Immature natural killer cell (primary cell): ENCODE results near the gene NOL4. TPM values are rescaled to one million over a fixed set of nuclear protein-coding genes. Genes with fewer than 3 reads are reported as not detected.
"Not testable (repeated sequence)": the region's sequence is repeated elsewhere in the genome, so short reads cannot be mapped to it uniquely, and the experiment has no call there.

Experiments used
- DNase-seq, 3 donors: peaks; one replicate each; pipeline ENCODE4 v3.0.0; 2022; ENCODE audit warnings: mixed read lengths in 1 of 3
- H3K27ac Mint-ChIP-seq, 6 donors: one replicate each; pipeline ENCODE4 v1.8.0; 2020; ENCODE audit warnings: mixed read lengths in 6 of 6, mild to moderate bottlenecking in 5 of 6, inconsistent platforms in 4 of 6, moderate library complexity in 3 of 6
- H3K27me3 Mint-ChIP-seq, 3 donors: one replicate each; pipeline ENCODE4 v1.8.0; 2020 to 2021; ENCODE audit warnings: low read depth in 3 of 3, mild to moderate bottlenecking in 3 of 3, mixed read lengths in 3 of 3, moderate library complexity in 3 of 3, inconsistent platforms in 1 of 3
- H3K36me3 Mint-ChIP-seq, 3 donors: one replicate each; pipeline ENCODE4 v1.8.0; 2020; ENCODE audit warnings: mixed read lengths in 3 of 3, inconsistent platforms in 2 of 3, mild to moderate bottlenecking in 2 of 3
- H3K4me1 Mint-ChIP-seq, 2 donors: one replicate each; pipeline ENCODE4 v1.8.0; 2020; ENCODE audit warnings: inconsistent platforms in 2 of 2, mild to moderate bottlenecking in 2 of 2, mixed read lengths in 2 of 2, moderate library complexity in 1 of 2
- H3K4me3 Mint-ChIP-seq, 5 donors: one replicate each; pipeline ENCODE4 v1.8.0; 2020; ENCODE audit warnings: mild to moderate bottlenecking in 5 of 5, mixed read lengths in 5 of 5, inconsistent platforms in 3 of 5, moderate library complexity in 3 of 5
- H3K9me3 Mint-ChIP-seq, 6 donors: one replicate each; pipeline ENCODE4 v1.8.0; 2020; ENCODE audit warnings: mild to moderate bottlenecking in 6 of 6, mixed read lengths in 6 of 6, inconsistent platforms in 4 of 6, moderate library complexity in 3 of 6
- polyA plus RNA-seq, 3 donors: library from polyadenylated mRNA; unstranded; fragments of 300-500 nt; fragmentation: Illumina TruSeq; gene quantifications; one replicate each; pipeline ENCODE4 v1.2.3, GENCODE V29; 2021

NOL4 gene, protein sequence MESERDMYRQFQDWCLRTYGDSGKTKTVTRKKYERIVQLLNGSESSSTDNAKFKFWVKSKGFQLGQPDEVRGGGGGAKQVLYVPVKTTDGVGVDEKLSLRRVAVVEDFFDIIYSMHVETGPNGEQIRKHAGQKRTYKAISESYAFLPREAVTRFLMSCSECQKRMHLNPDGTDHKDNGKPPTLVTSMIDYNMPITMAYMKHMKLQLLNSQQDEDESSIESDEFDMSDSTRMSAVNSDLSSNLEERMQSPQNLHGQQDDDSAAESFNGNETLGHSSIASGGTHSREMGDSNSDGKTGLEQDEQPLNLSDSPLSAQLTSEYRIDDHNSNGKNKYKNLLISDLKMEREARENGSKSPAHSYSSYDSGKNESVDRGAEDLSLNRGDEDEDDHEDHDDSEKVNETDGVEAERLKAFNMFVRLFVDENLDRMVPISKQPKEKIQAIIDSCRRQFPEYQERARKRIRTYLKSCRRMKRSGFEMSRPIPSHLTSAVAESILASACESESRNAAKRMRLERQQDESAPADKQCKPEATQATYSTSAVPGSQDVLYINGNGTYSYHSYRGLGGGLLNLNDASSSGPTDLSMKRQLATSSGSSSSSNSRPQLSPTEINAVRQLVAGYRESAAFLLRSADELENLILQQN
- polyA plus RNA-seq: not detected

DNA sequence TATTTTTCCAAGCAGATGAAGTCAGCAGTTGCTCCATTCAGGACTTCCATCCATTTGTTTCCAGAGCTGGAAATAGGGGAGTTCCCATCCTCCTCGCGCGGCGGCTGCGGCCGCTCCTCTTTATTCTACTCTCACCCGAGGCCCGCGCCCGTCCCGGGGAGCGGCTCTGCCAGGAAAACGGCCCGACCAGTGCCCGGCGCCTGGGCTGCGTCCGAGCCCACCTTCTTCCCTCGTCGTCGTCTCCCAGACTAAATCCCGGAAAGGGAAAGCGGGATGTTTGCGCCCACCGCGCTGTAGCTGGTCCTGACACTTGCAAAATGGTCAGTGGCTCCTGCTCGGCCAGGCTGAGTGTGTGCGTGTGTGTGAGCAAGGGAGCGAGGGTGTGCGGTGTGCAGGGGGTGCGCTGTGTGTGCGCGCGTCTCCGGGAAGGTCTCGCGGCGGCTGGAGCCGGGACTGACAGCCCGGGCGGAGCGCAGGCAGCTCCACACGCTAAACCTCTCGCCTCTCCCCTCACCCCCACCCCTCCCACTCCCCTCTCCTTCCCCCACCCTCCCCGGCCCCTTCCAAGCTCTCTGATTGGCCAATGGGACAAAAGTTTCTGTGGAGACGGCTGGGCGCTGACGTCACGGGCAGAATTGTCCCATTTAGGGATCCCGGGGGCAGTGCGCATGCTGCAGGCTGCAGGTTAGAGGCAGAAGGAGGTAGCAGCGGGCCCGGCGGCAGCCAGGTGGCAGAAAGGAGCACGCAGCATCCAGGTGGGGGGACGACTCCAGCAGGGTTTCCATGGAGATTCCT, at the start of gene NOL4:
Gene NOL4, minus strand, starts transcription at position 491 of the 795 bp plus-strand sequence. CDS start 1,660 bp downstream, outside the sequence.
- no peak for DNase-seq
- peaks cover 3 to 47% (median 15%) of the 10 kb centered on the region in 6 donors for H3K9me3 Mint-ChIP-seq
- H3K36me3 Mint-ChIP-seq: no peaks in the 10 kb centered on the region
- H3K4me1 Mint-ChIP-seq: no peaks in the 10 kb centered on the region
- peaks cover 12 to 21% (median 13%) of the 10 kb centered on the region in 3 donors for H3K27me3 Mint-ChIP-seq
- no peak within 1 kb of the TSS for H3K27ac Mint-ChIP-seq
- no peak within 1 kb of the TSS for H3K4me3 Mint-ChIP-seq

DNA sequence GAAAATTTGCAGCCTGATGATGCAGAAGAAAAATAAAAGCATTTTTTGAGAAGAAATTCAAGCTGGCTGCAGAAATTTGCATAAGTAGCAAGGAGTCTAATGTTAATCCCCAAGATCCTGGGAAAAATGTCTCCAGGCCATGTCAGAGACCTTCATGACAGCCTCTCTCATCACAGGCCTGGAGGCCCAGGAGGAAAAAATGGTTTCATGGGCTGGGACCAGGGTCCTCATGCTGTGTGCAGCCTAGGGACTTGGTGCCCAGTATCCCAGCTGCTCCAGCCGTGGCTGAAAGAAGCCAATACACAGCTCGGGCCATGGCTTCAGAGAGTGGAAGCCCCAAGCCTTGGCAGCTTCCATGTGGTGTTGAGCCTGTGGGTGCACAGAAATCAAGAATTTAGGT, 41.3 kb upstream of the NOL4 start:
- not testable (repeated sequence) for H3K36me3 Mint-ChIP-seq, H3K4me1 Mint-ChIP-seq, DNase-seq, H3K27me3 Mint-ChIP-seq, H3K4me3 Mint-ChIP-seq, H3K27ac Mint-ChIP-seq
- peaks cover 2 to 42% (median 12%) of the 10 kb centered on the region in 6 donors for H3K9me3 Mint-ChIP-seq

DNA sequence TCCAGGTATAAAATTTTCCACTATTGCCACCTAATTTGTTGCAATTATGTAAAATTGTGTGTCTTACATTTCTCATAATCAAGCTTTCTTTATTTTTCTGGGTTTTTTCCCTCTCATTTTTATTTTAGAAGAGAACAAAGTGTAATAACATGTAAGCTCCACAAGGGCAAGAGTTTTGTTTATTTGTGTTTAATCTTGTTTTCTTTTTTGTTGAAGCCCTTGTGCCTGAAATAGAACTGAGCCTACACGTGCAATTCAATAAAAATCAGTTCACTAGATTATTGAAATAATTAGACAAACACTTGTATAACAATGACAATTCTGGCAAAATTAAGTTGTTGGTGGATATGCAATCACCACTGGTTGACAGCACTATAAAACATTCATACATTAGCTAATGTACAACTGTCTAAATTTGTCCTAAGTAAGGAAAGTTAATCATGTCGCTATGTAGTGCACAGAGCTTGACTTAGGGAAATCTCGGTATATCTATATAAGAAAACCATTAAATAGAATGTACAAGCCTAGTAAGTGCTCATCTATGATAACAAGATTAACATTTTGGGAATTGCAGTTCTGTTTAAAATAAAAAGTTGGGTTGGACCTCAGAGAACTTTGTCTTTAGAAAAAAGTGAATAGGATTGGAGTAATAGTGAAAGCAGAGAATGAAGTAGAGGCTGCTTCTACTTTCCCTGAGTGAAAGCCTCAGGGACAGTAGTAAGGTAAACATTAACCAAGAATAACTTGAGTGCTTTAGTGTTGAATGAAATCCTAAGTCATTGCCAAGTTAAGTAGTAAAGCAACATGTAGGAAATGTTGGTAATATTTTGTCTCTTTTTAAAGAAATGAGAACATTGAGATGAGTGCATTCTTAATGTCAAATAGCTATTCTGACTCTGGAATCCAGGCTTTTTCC, 37.4 kb upstream of the NOL4 start:
- no peaks in the 10 kb centered on the region for H3K4me1 Mint-ChIP-seq
- H3K27me3 Mint-ChIP-seq: peaks cover 0 to 2% (median 2%) of the 10 kb centered on the region in 3 donors
- H3K27ac Mint-ChIP-seq: no peak overlapping the region
- no peak overlapping the region for H3K4me3 Mint-ChIP-seq
- peaks cover 0 to 4% (median 4%) of the 10 kb centered on the region in 3 donors for H3K36me3 Mint-ChIP-seq
- peaks cover 0 to 40% (median 12%) of the 10 kb centered on the region in 6 donors for H3K9me3 Mint-ChIP-seq
- no peak for DNase-seq

DNA sequence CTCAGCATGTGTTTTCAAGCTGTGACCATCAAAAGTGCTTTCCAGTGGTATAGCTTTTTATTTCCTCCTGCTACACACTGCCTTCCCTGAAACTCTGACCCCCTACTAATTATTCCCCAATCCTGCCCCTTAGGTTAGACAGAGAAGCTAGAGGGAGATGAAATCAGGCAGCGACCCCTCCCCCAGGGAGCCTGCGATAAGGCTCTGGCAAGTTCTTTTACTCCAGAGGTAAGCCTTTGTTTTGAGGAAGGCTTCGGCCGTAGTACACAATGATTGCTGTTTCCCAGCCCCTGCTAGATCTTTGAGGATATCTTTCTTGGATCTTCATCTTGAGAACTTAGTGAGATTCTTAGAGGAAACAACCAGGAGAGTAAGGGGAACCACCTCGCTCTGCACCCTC, 33.5 kb upstream of the NOL4 start:
- Mint-ChIP-seq H3K9me3 (peaks cover 1 to 31% (median 6%) of the 10 kb centered on the region in 6 donors), H3K4me3 (no peak overlapping the region), H3K27me3 (peaks cover 0 to 2% (median 2%) of the 10 kb centered on the region in 3 donors), H3K36me3 (no peaks in the 10 kb centered on the region), H3K4me1 (no peaks in the 10 kb centered on the region), H3K27ac (no peak overlapping the region)
- no peak for DNase-seq

DNA sequence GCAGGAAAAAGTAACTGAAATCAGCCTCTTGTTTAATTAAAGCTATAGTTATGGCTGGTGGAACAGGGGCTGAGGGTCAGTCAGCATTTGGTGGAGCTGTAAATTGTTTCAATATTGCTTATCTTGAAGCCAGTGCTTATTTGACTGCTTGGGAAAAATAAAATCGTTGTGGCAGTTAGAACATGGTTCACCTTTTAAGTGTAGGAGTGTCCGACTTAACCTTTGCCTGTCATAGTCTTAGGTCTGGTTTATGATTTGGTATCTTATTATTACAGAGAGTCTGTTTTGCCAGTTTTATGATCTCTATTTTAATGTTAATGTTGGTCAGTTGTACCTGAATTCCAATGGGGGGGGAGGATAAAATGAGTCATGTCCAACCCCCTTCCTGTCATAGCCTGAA, 27.2 kb upstream of the NOL4 start:
- Mint-ChIP-seq H3K27ac (no peak overlapping the region), H3K4me1 (no peaks in the 10 kb centered on the region), H3K27me3 (peaks cover 0 to 3% (median 1%) of the 10 kb centered on the region in 3 donors), H3K36me3 (peaks cover 0 to 6% (median 0%) of the 10 kb centered on the region in 3 donors), H3K9me3 (peaks cover 10 to 46% (median 19%) of the 10 kb centered on the region in 6 donors), H3K4me3 (no peak overlapping the region)
- no peak for DNase-seq

DNA sequence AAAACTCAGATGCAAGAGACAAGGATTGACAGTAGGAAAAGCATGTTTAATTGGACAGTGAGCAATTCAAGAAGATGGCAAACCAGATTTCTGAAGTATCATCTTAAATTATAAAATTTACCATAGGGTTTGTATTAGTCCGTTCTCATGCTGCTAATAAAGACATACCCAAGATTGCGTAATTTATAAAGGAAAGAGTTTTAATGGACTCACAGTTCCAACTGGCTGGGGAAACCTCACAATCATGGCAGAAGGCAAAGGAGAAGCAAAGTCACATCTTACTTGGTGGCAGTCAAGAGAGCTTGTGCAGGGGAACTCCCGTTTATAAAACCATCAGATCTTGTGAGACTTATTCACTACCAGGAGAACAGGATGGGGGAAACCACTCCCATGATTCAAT, 24.0 kb upstream of the NOL4 start:
- Mint-ChIP-seq H3K27ac (no peak overlapping the region), H3K4me1 (no peaks in the 10 kb centered on the region), H3K9me3 (peaks cover 14 to 54% (median 29%) of the 10 kb centered on the region in 6 donors), H3K4me3 (no peak overlapping the region), H3K36me3 (peaks cover 0 to 6% (median 0%) of the 10 kb centered on the region in 3 donors), H3K27me3 (peaks cover 0 to 3% (median 1%) of the 10 kb centered on the region in 3 donors)
- no peak for DNase-seq

DNA sequence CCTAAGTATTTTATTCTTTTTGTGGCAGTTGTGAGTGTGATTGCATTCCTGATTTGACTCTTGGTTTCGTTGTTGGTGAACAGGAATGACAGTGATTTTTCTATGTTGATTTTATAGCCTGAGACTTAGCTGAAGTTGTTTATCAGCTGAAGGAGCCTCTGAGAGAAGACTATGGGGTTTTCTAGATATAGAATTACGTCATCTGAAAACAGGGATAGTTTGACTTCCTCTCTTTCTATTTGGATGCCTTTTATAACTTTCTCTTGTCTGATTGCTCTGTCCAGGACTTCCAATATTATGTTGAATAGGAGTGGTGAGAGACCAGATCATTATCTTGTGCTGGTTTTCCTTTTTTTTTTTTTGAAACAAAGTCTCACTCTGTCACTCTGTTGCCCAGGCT, 18.0 kb upstream of the NOL4 start:
- no peak overlapping the region for H3K27ac Mint-ChIP-seq
- no peak for DNase-seq
- H3K9me3 Mint-ChIP-seq: peaks cover 5 to 52% (median 27%) of the 10 kb centered on the region in 6 donors
- peaks cover 0 to 3% (median 0%) of the 10 kb centered on the region in 3 donors for H3K27me3 Mint-ChIP-seq
- H3K36me3 Mint-ChIP-seq: no peaks in the 10 kb centered on the region
- no peaks in the 10 kb centered on the region for H3K4me1 Mint-ChIP-seq
- H3K4me3 Mint-ChIP-seq: no peak overlapping the region

DNA sequence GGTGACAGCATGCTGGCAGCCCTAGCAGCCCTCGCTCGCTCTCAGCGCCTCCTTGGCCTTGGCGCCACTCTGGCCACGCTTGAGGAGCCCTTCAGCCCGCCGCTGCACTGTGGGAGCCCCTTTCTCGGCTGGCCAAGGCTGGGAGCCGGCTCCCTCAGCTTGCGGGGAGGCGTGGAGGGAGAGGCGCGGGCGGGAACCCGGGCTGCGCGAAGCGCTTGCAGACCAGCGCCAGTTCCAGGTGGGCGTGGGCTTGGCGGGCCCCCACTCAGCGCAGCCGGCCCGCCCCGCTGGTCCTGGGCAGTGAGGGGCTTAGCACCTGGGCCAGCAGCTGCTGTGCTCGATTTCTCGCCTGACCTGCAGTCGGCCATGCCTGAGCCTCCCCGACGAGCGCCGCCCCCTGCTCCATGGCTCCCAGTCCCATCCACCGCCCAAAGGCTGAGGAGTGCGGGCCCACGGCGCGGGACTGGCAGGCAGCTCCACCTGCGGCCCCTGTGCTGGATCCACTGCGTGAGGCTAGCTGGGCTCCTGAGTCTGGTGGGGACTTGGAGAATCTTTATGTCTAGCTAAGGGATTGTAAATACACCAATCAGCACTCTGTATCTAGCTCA, 9.2 kb upstream of the NOL4 start:
- H3K4me3 Mint-ChIP-seq, H3K27me3 Mint-ChIP-seq, H3K4me1 Mint-ChIP-seq, H3K27ac Mint-ChIP-seq, H3K36me3 Mint-ChIP-seq, DNase-seq: not testable (repeated sequence)
- peaks cover 0 to 10% (median under 1%) of the 10 kb centered on the region in 6 donors for H3K9me3 Mint-ChIP-seq

DNA sequence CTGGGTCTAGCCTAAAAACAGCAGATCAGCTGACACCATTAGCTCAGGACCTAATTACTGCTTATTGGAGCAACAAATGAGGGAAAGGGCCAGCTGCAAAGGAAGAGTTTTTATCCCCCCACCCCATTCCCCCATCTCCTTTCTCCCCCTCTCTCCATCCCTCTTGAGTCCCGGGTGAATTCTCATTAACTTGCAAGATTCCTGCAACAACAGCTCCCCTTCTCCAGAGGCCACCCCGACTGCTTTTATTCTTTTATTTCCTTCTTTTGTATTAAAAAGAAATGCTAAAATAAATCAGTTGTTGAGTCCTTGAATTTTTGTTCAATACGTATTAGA, 473 bp upstream of the NOL4 start:
- Mint-ChIP-seq H3K27me3 (peaks cover 12 to 21% (median 13%) of the 10 kb centered on the region in 3 donors), H3K27ac (no peak overlapping the region), H3K36me3 (no peaks in the 10 kb centered on the region), H3K4me3 (no peak overlapping the region), H3K4me1 (no peaks in the 10 kb centered on the region), H3K9me3 (peaks cover 3 to 44% (median 15%) of the 10 kb centered on the region in 6 donors)
- no peak for DNase-seq

DNA sequence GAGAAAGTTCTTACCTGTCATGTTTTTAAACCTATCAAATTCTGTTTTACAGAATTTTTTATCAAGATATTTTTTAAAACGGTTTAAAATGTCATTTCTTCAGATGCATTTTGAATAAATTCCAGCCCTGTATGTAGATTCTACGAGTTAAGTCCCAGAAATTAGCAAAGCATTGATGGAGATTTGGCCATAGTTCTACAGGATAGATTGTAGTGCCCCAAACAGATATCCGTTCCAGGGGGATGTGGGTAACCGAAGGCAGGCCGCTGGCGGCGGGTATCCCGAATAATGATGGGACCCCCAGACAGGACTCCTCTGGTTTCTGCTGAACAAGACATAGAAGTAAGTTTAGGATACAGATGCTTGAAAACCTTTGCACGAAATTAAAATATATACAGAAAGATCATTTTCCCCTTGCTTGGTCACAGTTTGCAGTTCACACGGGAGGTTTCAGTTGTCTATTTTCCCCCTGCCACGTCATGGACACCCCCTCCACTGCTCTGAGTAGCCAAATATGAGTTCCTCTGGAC, 755 bp downstream of the NOL4 start:
- no peak for DNase-seq

DNA sequence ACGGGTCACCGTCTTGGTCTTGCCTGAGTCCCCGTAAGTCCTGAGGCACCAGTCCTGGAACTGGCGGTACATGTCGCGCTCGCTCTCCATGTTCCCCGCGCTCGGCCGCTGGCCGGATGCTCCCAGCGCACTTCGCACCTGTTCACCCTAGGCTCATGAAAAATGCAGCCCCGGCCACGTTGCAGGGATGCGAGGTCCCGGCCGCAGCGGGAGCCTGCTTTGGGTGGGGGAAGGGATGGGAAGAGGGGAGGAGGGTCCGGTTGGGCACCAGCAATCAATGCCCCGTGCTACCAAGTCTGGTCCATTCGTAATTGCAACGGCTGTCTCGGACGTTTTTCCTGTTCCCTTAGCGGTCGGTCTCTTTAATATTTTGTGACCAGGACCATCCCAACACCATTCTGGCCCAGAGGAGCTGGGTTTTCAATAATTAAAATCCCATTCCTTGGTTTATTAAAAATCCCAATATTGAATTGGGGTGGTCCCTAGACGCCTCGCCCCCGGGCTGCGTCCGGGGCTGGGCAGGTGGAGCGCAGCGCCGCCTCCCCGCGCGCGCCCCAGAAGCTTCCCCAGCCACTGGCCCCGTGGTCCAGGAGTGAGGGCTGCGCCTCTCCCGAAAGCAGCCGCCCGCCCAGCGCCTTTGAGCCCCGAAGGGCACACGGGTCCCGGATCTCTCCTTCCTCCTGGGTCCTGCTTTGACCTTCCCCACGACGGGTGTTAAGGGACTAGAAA, 1.4 kb downstream of the NOL4 start:
- no peak overlapping the region for H3K27ac Mint-ChIP-seq
- DNase-seq: no peak
- H3K27me3 Mint-ChIP-seq: peaks cover 12 to 21% (median 13%) of the 10 kb centered on the region in 3 donors
- peaks cover 3 to 45% (median 12%) of the 10 kb centered on the region in 6 donors for H3K9me3 Mint-ChIP-seq
- no peak overlapping the region for H3K4me3 Mint-ChIP-seq
- no peaks in the 10 kb centered on the region for H3K4me1 Mint-ChIP-seq
- no peaks in the 10 kb centered on the region for H3K36me3 Mint-ChIP-seq

More for the DNA sequence above, 755 bp downstream of the NOL4 start:
- H3K27me3 Mint-ChIP-seq: peaks cover 12 to 21% (median 13%) of the 10 kb centered on the region in 3 donors
- peaks cover 3 to 47% (median 15%) of the 10 kb centered on the region in 6 donors for H3K9me3 Mint-ChIP-seq
- H3K4me3 Mint-ChIP-seq: no peak overlapping the region
- no peak overlapping the region for H3K27ac Mint-ChIP-seq
- H3K36me3 Mint-ChIP-seq: no peaks in the 10 kb centered on the region
- no peaks in the 10 kb centered on the region for H3K4me1 Mint-ChIP-seq
